Measurements from ENCODE around the gene NUP153.
"Not testable (repeated sequence)": the region's sequence is repeated elsewhere in the genome, so short reads cannot be mapped to it uniquely, and the experiment has no call there.

The NUP153 gene

DNA sequence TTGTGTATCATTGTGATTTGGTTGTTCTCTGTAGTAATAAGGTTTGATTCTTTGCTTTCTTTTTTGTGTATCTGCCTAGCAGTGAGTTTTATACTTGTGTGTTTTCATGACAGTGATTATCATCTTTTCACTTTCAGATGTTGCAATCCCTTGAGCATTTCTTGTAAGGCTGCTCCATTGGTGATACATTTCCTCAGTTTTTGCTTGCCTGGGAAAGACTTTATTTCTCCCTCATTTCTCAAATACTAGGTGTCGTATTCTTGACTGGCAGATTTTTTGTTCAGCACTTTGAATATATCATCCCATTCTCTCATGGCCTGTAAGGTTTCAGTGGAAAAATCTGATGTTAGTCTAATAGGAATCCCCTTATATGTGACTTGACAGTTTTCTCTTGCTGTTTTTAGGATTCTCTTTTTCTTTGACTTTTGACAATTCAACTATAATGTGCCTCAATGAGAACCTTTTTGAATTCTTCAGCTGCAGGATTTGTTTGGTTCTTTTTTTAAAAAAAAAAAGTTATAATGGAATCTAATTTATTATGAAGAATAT lies 31.1 kb upstream of the NUP153 start:
- DNase-seq (ENCODE audit: low read depth), result no peak
- TF ChIP-seq, protein P1, sequence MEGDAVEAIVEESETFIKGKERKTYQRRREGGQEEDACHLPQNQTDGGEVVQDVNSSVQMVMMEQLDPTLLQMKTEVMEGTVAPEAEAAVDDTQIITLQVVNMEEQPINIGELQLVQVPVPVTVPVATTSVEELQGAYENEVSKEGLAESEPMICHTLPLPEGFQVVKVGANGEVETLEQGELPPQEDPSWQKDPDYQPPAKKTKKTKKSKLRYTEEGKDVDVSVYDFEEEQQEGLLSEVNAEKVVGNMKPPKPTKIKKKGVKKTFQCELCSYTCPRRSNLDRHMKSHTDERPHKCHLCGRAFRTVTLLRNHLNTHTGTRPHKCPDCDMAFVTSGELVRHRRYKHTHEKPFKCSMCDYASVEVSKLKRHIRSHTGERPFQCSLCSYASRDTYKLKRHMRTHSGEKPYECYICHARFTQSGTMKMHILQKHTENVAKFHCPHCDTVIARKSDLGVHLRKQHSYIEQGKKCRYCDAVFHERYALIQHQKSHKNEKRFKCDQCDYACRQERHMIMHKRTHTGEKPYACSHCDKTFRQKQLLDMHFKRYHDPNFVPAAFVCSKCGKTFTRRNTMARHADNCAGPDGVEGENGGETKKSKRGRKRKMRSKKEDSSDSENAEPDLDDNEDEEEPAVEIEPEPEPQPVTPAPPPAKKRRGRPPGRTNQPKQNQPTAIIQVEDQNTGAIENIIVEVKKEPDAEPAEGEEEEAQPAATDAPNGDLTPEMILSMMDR (conservative IDR thresholded peaks at IDR 0.05; ENCODE audit: low read depth, low read length), result no peak
- no peak overlapping the region for H3K4me3 ChIP-seq (ENCODE audit: low read length)

DNA sequence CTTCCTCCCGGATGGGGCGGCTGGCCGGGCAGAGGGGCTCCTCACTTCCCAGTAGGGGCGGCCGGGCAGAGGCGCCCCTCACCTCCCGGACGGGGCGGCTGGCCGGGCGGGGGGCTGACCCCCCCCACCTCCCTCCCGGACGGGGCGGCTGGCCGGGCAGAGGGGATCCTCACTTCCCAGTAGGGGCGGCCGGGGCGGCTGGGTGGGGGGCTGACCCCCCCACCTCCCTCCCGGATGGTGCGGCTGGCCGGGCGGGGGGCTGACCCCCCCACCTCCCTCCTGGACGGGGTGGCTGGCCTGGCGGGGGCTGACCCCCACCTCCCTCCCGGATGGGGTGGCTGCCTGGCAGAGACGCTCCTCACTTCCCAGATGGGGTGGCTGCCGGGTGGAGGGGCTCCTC lies 28.6 kb upstream of the NUP153 start:
- not testable (repeated sequence) for H3K4me3 ChIP-seq (ENCODE audit: low read length); DNase-seq (ENCODE audit: low read depth)

DNA sequence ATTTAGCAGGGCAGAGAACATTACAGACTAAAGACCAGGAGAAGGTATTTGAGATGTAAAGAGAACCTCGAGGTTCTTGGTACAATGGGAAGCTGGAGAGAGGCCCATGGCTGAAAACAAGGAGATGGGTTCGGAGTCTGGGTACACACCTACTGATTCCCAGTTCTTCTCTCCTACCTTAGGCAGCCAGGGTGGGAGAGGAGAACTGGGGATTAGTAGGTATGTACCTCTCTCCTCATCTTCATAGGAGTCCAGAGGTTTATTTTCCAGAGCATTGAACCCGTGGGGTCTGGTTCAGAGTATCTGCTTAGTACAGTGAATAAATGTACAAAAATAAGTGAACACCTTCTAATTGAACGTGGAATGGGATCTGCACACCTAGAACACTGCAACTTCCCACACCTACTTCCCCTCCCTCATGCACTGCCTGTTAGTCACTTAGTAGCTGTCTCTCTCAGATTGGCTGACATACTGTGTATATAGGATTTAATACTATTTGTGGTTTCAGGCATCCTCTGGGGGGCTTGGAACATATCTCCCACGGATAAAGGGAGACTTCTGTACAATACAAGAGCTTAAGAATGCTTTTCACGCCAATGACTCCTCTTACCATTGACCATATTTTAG lies 23.5 kb upstream of the NUP153 start:
- no peak overlapping the region for H3K4me3 ChIP-seq (ENCODE audit: low read length)
- DNase-seq (ENCODE audit: low read depth), result no peak
- TF ChIP-seq, protein P1 (conservative IDR thresholded peaks at IDR 0.05; ENCODE audit: low read depth, low read length), result no peak

DNA sequence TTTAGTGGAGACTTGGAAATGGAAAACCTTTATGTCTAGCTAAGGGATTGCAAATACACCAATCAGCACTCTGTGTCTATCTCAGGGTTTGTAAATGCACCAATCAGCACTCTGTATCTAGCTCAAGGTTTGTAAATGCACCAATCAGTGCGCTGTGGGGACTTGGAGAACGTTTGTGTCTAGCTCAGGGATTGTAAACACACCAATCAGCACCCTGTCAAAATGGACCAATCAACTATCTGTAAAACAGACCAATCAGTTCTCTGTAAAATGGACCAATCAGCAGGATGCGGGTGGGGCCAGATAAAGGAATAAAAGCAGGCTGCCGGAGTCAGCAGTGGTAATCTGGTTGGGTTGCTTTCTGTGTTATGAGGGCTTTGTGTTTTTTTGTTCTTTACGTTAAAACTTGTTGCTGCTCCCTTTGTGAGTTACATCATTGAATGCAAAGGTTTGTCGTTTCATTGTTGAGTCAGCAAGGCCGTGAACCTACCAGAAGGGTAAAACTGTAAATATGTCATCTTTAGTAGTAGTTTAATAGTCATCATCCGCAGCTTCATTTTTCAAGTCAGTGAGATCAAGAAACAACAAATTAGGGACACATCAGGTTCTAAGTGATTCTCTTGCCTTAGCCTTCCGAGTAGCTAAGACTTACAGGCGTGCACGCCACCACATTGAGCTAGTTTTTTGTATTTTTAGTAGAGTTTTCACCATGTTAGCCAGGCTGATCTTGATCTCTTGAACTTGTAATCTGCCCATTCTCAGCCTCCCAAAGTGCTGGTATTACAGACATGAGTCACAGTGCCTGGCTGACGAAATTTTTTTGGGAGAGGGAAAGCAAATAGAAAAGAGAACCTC lies 22.7 kb upstream of the NUP153 start:
- DNase-seq (ENCODE audit: low read depth), result no peak
- TF ChIP-seq, protein P1 (conservative IDR thresholded peaks at IDR 0.05; ENCODE audit: low read depth, low read length), result no peak
- H3K4me3 ChIP-seq (ENCODE audit: low read length), result no peak overlapping the region

DNA sequence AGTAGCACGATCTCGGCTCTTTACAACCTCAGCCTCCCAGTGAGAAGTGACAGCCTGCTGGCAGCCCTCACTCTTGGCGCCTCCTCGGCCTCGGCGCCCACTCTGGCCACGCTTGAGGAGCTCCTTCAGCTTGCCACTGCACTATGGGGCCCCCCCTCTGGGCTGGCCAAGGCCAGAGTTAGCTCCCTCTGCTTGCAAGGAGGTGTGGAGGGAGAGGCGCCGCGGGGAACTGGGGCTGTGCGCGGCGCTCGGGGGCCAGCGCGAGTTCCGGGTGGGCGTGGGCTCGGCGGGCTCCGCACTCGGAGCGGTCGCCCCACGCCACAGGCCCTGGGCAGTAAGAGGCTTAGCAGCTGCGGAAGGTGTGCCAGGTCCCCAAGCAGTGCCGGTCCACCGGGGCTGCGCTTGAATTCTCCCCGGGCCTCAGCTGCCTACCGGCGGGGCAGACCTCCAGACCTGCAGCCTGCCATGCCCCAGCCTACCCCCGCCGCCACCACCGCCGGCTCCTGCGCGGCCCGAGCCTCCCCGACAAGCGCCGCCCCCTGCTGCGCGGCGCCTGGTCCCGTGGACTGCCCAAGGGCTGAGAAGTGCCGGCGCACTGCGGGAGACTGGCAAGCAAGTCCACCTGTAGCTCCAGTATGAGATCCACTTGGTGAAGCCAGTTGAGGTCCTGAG lies 22.0 kb upstream of the NUP153 start:
- no peak overlapping the region for H3K4me3 ChIP-seq (ENCODE audit: low read length)
- TF ChIP-seq, protein P1 (conservative IDR thresholded peaks at IDR 0.05; ENCODE audit: low read depth, low read length), result no peak
- no peak for DNase-seq (ENCODE audit: low read depth)

DNA sequence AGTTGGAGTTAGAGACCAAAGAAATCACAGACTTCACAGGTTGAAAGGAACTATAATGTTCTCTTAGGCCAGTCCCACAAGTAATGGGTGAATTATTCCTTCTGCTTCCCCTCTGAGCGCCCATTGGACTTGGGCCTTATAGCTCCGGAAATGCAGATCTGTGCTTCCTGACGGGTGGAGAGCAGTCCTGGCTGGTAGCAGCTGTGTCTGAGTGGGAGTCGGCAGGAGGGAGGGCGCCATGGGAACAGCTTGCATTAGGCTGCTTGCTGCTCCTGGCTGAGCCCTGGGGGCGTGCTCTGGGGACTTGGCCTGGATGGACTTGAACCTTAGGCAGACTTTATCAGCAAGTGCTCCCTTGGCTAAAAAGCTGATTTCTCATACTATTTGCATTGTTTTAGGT lies 18.4 kb upstream of the NUP153 start:
- no peak for DNase-seq (ENCODE audit: low read depth)
- TF ChIP-seq, protein P1 (conservative IDR thresholded peaks at IDR 0.05; ENCODE audit: low read depth, low read length), result no peak
- no peak overlapping the region for H3K4me3 ChIP-seq (ENCODE audit: low read length)

DNA sequence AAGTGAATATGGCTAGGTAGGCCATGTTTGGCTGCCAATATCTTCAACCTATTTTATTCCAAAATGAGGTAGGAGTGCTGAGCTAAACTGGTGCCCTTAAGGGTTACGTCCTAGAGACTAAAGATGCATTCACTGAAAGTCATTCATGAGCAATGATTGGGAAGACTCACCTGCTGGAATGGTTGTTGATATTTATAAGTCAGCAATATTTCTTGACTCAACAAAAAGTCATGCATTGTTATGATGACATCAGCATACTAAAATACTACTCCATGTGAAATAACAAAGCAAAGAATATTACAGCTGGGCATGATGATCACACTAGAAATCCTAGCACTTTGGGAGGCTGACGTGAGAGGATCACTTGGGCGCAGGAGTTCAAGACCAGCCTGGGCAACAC lies 17.6 kb upstream of the NUP153 start:
- no peak overlapping the region for H3K4me3 ChIP-seq (ENCODE audit: low read length)
- TF ChIP-seq, protein P1 (conservative IDR thresholded peaks at IDR 0.05; ENCODE audit: low read depth, low read length), result no peak
- no peak for DNase-seq (ENCODE audit: low read depth)
